Measurements from ENCODE around the gene RNF13. TPM values are rescaled to one million over a fixed set of nuclear protein-coding genes. Genes with fewer than 3 reads are reported as not detected.

The RNF13 gene
- total RNA-seq, 1 experiment from 2014 or later = 28.9 TPM

GRCh38 chr3:149892371-149892770, 79.4 kb downstream of the RNF13 start (continued):
- no peak for TF ChIP-seq GABPB1 (CRISPR knock-in tag; IDR thresholded peaks at IDR 0.05)
- no peak for TF ChIP-seq ZNF425 (CRISPR knock-in tag; conservative IDR thresholded peaks at IDR 0.05)
- no peak for TF ChIP-seq ZBTB43 (CRISPR knock-in tag; IDR thresholded peaks at IDR 0.05)
- TF ChIP-seq KAT7 (CRISPR knock-in tag; IDR thresholded peaks at IDR 0.05; ENCODE audit: borderline replicate concordance) = no peak
- no peak for TF ChIP-seq PREB (CRISPR knock-in tag; IDR thresholded peaks at IDR 0.05; ENCODE audit: borderline replicate concordance)
- TF ChIP-seq PRDM15 (CRISPR knock-in tag; IDR thresholded peaks at IDR 0.05) = no peak
- no peak for TF ChIP-seq MXD4 (CRISPR knock-in tag; IDR thresholded peaks at IDR 0.05; ENCODE audit: borderline replicate concordance)
- TF ChIP-seq ELF4 (CRISPR knock-in tag; IDR thresholded peaks at IDR 0.05; ENCODE audit: low read depth) = no peak
- TF ChIP-seq ZNF671 (CRISPR knock-in tag; IDR thresholded peaks at IDR 0.05) = no peak
- TF ChIP-seq E2F1 (CRISPR knock-in tag; IDR thresholded peaks at IDR 0.05) = no peak

GRCh38 chr3:149894205-149894604, 81.2 kb downstream of the RNF13 start:
- DNase-seq (ENCODE audit: low spot score) (no peak), ATAC-seq (no peak)
- Mint-ChIP-seq H3K4me1 (peaks cover 4% of the 10 kb centered on the region; the same call in 1 of the 2 replicates), H3K9me3 (no peaks in the 10 kb centered on the region), H3K36me3 (no peaks in the 10 kb centered on the region), H3K27ac (no peak overlapping the region), H3K27me3 (ENCODE audit: low read depth) (no peaks in the 10 kb centered on the region), H3K4me3 (no peak overlapping the region)
- TF ChIP-seq MLX (CRISPR knock-in tag; IDR thresholded peaks at IDR 0.05) (no peak), USF2 (CRISPR knock-in tag; IDR thresholded peaks at IDR 0.05) (no peak), ZNF219 (CRISPR knock-in tag; IDR thresholded peaks at IDR 0.05; ENCODE audit: borderline replicate concordance) (no peak), USF1 (CRISPR knock-in tag; IDR thresholded peaks at IDR 0.05) (no peak)
- ChIA-PET CTCF (interaction anchor here (0.6 kb wide), 1 partner anchor 24 kb away, joined by 4 read pairs; no protein-coding TSS in a partner anchor), POLR2A (no interaction called here)

All from WTC11 (cell line).